ENCODE measurements around the gene LTBP1. TPM values are rescaled to one million over a fixed set of nuclear protein-coding genes. Genes with fewer than 3 reads are reported as not detected.

Gene LTBP1
- total and polyA plus RNA-seq, 2 donors (not counting 1 experiment from before 2014, with no cell fraction given) = 0.69 TPM; not detected in 1

DNA sequence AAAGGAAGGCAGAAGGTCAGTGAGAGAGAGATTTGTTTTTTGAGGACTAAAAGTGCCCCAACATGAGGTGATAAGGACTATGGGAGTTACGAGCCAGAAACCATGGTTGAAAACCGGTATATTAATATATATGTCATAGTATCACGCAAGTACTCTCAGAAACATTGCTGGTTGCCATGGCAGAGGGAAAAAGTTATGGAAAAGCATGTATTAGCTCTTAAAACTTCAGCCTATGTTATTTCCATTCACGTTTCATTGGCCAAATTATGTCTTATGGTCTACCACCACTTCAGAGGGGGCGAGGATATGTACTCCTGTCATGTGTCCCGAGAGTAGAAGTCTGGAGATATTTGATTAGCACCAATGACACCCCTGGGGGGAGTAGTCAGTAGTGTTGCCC lies 125.9 kb downstream of the LTBP1 start:
- Mint-ChIP-seq H3K4me3 (no peak overlapping the region), H3K4me1 (peaks cover under 1% of the 10 kb centered on the region), H3K27me3 (no peaks in the 10 kb centered on the region), H3K27ac (no peak overlapping the region), H3K9me3 (ENCODE audit: insufficient read depth) (no peaks in the 10 kb centered on the region)
- no peak overlapping the region for H3K4me2 ChIP-seq (replicated peaks; ENCODE audit: low read depth, low read length, poor library complexity, severe bottlenecking)
- no peaks in the 10 kb centered on the region for H3K27me3 ChIP-seq (replicated peaks in 1 of 4; ENCODE audit: control extremely low read depth in 1 of 4, control insufficient read depth in 3 of 4, insufficient read depth in 4 of 4, low read length in 3 of 4)
- H3K36me3 ChIP-seq (replicated peaks in 1 of 2; ENCODE audit: control extremely low read depth in 1 of 2, control insufficient read depth in 1 of 2, extremely low read depth in 1 of 2, insufficient read depth in 2 of 2, low read length in 1 of 2) = no peaks in the 10 kb centered on the region
- ChIA-PET CTCF (no interaction called here), POLR2A (no interaction called here)
- no peaks in the 10 kb centered on the region for H4K20me1 ChIP-seq (ENCODE audit: control insufficient read depth, insufficient read depth, low read length, poor library complexity, severe bottlenecking)
- H3K79me2 ChIP-seq (ENCODE audit: control insufficient read depth, insufficient read depth, low read length) = no peaks in the 10 kb centered on the region
- TF ChIP-seq EZH2 (IDR thresholded peaks at IDR 0.05; ENCODE audit: borderline replicate concordance, insufficient read depth, low read depth, low read length, poor library complexity, severe bottlenecking) = no peak
- TF ChIP-seq, protein P1, sequence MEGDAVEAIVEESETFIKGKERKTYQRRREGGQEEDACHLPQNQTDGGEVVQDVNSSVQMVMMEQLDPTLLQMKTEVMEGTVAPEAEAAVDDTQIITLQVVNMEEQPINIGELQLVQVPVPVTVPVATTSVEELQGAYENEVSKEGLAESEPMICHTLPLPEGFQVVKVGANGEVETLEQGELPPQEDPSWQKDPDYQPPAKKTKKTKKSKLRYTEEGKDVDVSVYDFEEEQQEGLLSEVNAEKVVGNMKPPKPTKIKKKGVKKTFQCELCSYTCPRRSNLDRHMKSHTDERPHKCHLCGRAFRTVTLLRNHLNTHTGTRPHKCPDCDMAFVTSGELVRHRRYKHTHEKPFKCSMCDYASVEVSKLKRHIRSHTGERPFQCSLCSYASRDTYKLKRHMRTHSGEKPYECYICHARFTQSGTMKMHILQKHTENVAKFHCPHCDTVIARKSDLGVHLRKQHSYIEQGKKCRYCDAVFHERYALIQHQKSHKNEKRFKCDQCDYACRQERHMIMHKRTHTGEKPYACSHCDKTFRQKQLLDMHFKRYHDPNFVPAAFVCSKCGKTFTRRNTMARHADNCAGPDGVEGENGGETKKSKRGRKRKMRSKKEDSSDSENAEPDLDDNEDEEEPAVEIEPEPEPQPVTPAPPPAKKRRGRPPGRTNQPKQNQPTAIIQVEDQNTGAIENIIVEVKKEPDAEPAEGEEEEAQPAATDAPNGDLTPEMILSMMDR (IDR thresholded peaks at IDR 0.05) = no peak
- no peak for ATAC-seq (ENCODE audit: low read depth)
- intact Hi-C loops (cut with micrococcal nuclease) = no loop called here
- WGBS (ENCODE audit: insufficient coverage) = 100% methylated on average over 1 of the region's 6 CpGs
- H3K4me3 ChIP-seq (ENCODE audit: control extremely low read depth in 1 of 5, extremely low read depth in 1 of 5, insufficient read depth in 1 of 5, low read depth in 2 of 5, low read length in 4 of 5) = no peak overlapping the region
- no peak overlapping the region for H3K27ac ChIP-seq (ENCODE audit: low read length in 2 of 2)
- H3K9ac ChIP-seq (ENCODE audit: low read length) = no peak overlapping the region
- H3K4me1 ChIP-seq (ENCODE audit: control insufficient read depth in 2 of 2, insufficient read depth in 2 of 2, low read length in 2 of 2) = peaks cover 0 to 6% of the 10 kb centered on the region in 2 donors
- no peaks in the 10 kb centered on the region for H3K9me3 ChIP-seq (ENCODE audit: control extremely low read depth in 1 of 3, control insufficient read depth in 2 of 3, insufficient read depth in 1 of 3, low read length in 2 of 3)
- H2AFZ ChIP-seq (ENCODE audit: insufficient read depth, low read depth, low read length, poor library complexity, severe bottlenecking) = no peak overlapping the region
- DNase-seq = no peak

DNA sequence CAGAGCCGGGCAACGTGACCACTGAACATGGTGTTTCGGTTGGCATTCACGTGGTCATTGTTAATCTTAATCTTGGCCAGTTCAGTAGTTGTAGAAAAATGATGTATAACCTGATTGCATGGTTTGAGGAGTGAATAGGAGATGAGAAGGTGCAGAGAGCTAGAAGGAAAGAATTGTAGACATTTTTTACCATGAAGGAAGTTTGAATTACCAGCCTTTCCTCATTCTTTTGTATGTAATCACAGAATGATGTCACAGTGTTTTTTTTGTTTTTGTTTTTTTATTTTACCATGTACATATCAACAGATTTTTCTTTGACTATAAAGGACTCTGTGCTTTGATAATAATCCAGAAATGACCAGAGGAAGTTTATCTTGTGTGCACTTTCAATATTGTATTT lies 126.3 kb downstream of the LTBP1 start:
- H3K4me3 Mint-ChIP-seq = no peak overlapping the region
- H3K9me3 Mint-ChIP-seq (ENCODE audit: insufficient read depth) = no peaks in the 10 kb centered on the region
- H3K27me3 Mint-ChIP-seq = no peaks in the 10 kb centered on the region
- ChIA-PET POLR2A (no interaction called here), CTCF (no interaction called here)
- Histone ChIP-seq H3K4me3 (ENCODE audit: control extremely low read depth in 1 of 5, extremely low read depth in 1 of 5, insufficient read depth in 1 of 5, low read depth in 2 of 5, low read length in 4 of 5) (no peak overlapping the region), H3K4me1 (ENCODE audit: control insufficient read depth in 2 of 2, insufficient read depth in 2 of 2, low read length in 2 of 2) (peaks cover 0 to 10% of the 10 kb centered on the region in 2 donors), H3K27ac (ENCODE audit: low read length in 2 of 2) (no peak overlapping the region), H3K36me3 (replicated peaks in 1 of 2; ENCODE audit: control extremely low read depth in 1 of 2, control insufficient read depth in 1 of 2, extremely low read depth in 1 of 2, insufficient read depth in 2 of 2, low read length in 1 of 2) (no peaks in the 10 kb centered on the region), H3K9ac (ENCODE audit: low read length) (no peak overlapping the region), H4K20me1 (ENCODE audit: control insufficient read depth, insufficient read depth, low read length, poor library complexity, severe bottlenecking) (no peaks in the 10 kb centered on the region), H3K4me2 (replicated peaks; ENCODE audit: low read depth, low read length, poor library complexity, severe bottlenecking) (no peak overlapping the region), H3K79me2 (ENCODE audit: control insufficient read depth, insufficient read depth, low read length) (no peaks in the 10 kb centered on the region), H3K27me3 (replicated peaks in 1 of 4; ENCODE audit: control extremely low read depth in 1 of 4, control insufficient read depth in 3 of 4, insufficient read depth in 4 of 4, low read length in 3 of 4) (no peaks in the 10 kb centered on the region), H3K9me3 (ENCODE audit: control extremely low read depth in 1 of 3, control insufficient read depth in 2 of 3, insufficient read depth in 1 of 3, low read length in 2 of 3) (no peaks in the 10 kb centered on the region), H2AFZ (ENCODE audit: insufficient read depth, low read depth, low read length, poor library complexity, severe bottlenecking) (no peak overlapping the region)
- TF ChIP-seq, protein P1 (IDR thresholded peaks at IDR 0.05) = no peak
- TF ChIP-seq EZH2 (IDR thresholded peaks at IDR 0.05; ENCODE audit: borderline replicate concordance, insufficient read depth, low read depth, low read length, poor library complexity, severe bottlenecking) = no peak
- intact Hi-C loops (cut with micrococcal nuclease) = no loop called here
- no peak overlapping the region for H3K27ac Mint-ChIP-seq
- ATAC-seq (ENCODE audit: low read depth) (no peak), DNase-seq (no peak)
- WGBS (ENCODE audit: insufficient coverage) = 92% methylated on average over 4 of the region's 4 CpGs
- peaks cover 4% of the 10 kb centered on the region for H3K4me1 Mint-ChIP-seq
